Karpas-422 (cell line): ENCODE results near the gene USP26. TPM values are rescaled to one million over a fixed set of nuclear protein-coding genes. Genes with fewer than 3 reads are reported as not detected.
"Not testable (repeated sequence)": the region's sequence is repeated elsewhere in the genome, so short reads cannot be mapped to it uniquely, and the experiment has no call there.

Source experiments
- DNase-seq: peaks from one replicate; pipeline ENCODE4 v3.0.0-alpha.2; 2015
- H2AFZ ChIP-seq: fragments of 200-600 bp; sonication (generic); 2 replicates; pipeline ENCODE4 v1.6.1; 2014; ENCODE audit warnings: antibody characterized with exemption, low read length, mixed read lengths
- H3K27ac ChIP-seq: fragments of 200-600 bp; sonication (generic); 2 replicates; pipeline ENCODE4 v1.5.1; 2014; ENCODE audit warnings: mild to moderate bottlenecking, low read length, moderate library complexity
- H3K27me3 ChIP-seq: fragments of 200-600 bp; sonication (generic); 2 replicates; pipeline ENCODE4 v1.6.1; 2014; ENCODE audit warnings: low read length, mixed read lengths
- H3K36me3 ChIP-seq: fragments of 200-600 bp; sonication (generic); 2 replicates; pipeline ENCODE4 v1.6.1; 2014; ENCODE audit warnings: low read length, mixed read lengths; ENCODE audit not compliant: insufficient read depth
- H3K4me1 ChIP-seq: fragments of 200-600 bp; sonication (generic); 2 replicates; pipeline ENCODE4 v1.6.1; 2014; ENCODE audit warnings: mild to moderate bottlenecking, low read length, mixed read lengths
- H3K4me2 ChIP-seq: fragments of 200-600 bp; sonication (generic); 2 replicates; pipeline ENCODE4 v1.6.1; 2014; ENCODE audit warnings: low read length, low read depth, mild to moderate bottlenecking; ENCODE audit not compliant: poor library complexity, severe bottlenecking
- H3K4me3 ChIP-seq: fragments of 200-600 bp; sonication (generic); 2 replicates; pipeline ENCODE4 v1.5.1; 2014; ENCODE audit warnings: mild to moderate bottlenecking, antibody characterized with exemption, low read length, mixed read lengths
- H3K79me2 ChIP-seq: fragments of 200-600 bp; sonication (generic); 2 replicates; pipeline ENCODE4 v1.6.1; 2014; ENCODE audit warnings: mild to moderate bottlenecking, low read length, mixed read lengths
- H3K9ac ChIP-seq: fragments of 200-600 bp; sonication (generic); 2 replicates; pipeline ENCODE4 v1.6.0; 2014; ENCODE audit warnings: low read length
- H3K9me2 ChIP-seq: fragments of 200-600 bp; sonication (generic), shearing (Covaris generic); replicated peaks from 2 replicates; pipeline ENCODE4 v1.6.0; 2014; ENCODE audit warnings: mild to moderate bottlenecking, low read length, moderate library complexity; ENCODE audit not compliant: insufficient read depth
- H3K9me3 ChIP-seq: fragments of 300-700, 200-600 bp; sonication (generic); 2 replicates; pipeline ENCODE4 v1.6.1; 2014; ENCODE audit warnings: low read length, mixed read lengths
- H4K20me1 ChIP-seq: fragments of 200-600 bp; sonication (generic); 2 replicates; pipeline ENCODE4 v1.6.1; 2014; ENCODE audit warnings: mild to moderate bottlenecking, antibody characterized with exemption, low read length, low read depth; ENCODE audit not compliant: insufficient read depth
- total RNA-seq: library from RNA; depleted of rRNA; stranded (reverse); fragments of >200 nt; shearing (Covaris generic); gene quantifications from 2 replicates; pipeline ENCODE4 v1.2.3, GENCODE V29; 2014; ENCODE audit warnings: low replicate concordance

Gene USP26
- total RNA-seq, 1 experiment from 2014 or later = not detected

DNA sequence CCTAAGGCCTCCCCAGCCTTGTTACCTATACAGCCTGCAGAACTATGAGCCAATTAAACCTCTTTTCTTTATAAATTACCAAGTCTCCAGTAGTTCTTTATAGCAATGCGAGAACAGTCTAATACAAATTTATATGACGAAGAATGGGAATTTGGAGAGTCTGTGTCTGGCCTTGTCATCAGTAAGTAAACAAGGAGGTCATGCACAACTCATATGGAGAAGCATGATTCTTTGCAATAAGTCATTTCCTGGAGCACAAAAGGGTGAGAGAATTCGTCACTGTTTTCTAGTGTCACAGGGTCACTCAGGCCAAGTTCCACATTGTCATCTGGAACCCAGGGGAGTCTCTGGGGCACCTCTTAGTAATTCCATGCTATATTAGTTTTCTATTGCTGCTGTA is 89.5 kb downstream of the USP26 start:
- H3K36me3 ChIP-seq = no peaks in the 10 kb centered on the region
- no peak overlapping the region for H3K27ac ChIP-seq
- no peak for DNase-seq
- no peak overlapping the region for H3K4me3 ChIP-seq
- no peaks in the 10 kb centered on the region for H3K27me3 ChIP-seq
- H3K79me2 ChIP-seq = no peaks in the 10 kb centered on the region
- no peaks in the 10 kb centered on the region for H3K9me3 ChIP-seq
- H4K20me1 ChIP-seq = no peaks in the 10 kb centered on the region
- no peak overlapping the region for H3K9ac ChIP-seq
- H3K9me2 ChIP-seq = no peaks in the 10 kb centered on the region
- H3K4me1 ChIP-seq = no peaks in the 10 kb centered on the region
- no peak overlapping the region for H3K4me2 ChIP-seq
- no peak overlapping the region for H2AFZ ChIP-seq

DNA sequence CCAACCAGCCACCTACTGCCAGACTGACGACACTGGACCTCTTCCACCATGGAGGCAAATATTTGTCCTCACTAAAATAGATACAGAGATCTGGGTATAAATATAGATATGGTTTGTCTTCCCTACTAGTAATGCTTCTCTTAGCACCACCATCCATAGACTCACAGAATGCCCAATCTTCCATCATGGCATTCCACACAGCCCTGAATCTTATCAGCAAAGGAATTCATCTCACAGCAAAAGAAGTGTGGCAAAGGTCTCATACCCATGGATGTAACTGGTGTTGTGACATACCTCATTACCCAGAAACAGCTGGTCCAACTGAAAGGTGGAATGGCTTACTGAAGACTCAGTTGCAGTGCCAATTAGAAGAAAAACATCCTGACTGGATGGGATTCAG is 91.3 kb downstream of the USP26 start:
- Histone ChIP-seq H3K27me3 (no peaks in the 10 kb centered on the region), H3K9me3 (no peaks in the 10 kb centered on the region), H2AFZ (no peak overlapping the region), H3K9me2 (no peaks in the 10 kb centered on the region), H3K27ac (no peak overlapping the region), H3K4me3 (no peak overlapping the region), H3K36me3 (no peaks in the 10 kb centered on the region), H3K79me2 (no peaks in the 10 kb centered on the region), H3K4me2 (no peak overlapping the region), H3K4me1 (no peaks in the 10 kb centered on the region), H3K9ac (no peak overlapping the region), H4K20me1 (no peaks in the 10 kb centered on the region)
- DNase-seq = no peak

DNA sequence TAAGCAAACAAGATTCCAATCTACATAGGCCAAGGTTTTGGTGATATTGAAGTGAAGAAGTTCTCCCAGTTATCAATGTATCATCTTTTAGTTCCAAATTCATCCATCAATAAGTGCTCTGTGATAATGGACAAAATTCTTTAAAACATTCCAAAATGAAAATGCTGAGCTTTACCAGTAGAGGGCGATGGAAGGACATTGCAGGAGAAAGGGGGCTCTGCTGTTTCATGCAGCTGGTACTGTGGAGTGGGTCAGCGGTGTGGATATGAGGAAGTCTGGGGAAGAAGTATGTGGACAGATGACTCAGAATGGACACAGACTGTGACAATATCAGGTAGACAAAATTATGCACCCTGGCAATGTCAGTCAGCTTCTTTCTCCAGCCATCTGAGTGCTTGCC is 91.9 kb downstream of the USP26 start:
- Histone ChIP-seq H3K79me2 (no peaks in the 10 kb centered on the region), H4K20me1 (no peaks in the 10 kb centered on the region), H3K9me3 (no peaks in the 10 kb centered on the region), H3K4me1 (no peaks in the 10 kb centered on the region), H3K4me3 (no peak overlapping the region), H2AFZ (no peak overlapping the region), H3K27me3 (no peaks in the 10 kb centered on the region), H3K36me3 (no peaks in the 10 kb centered on the region), H3K9ac (no peak overlapping the region), H3K9me2 (no peaks in the 10 kb centered on the region), H3K27ac (no peak overlapping the region), H3K4me2 (no peak overlapping the region)
- DNase-seq = peak; percentile 69

DNA sequence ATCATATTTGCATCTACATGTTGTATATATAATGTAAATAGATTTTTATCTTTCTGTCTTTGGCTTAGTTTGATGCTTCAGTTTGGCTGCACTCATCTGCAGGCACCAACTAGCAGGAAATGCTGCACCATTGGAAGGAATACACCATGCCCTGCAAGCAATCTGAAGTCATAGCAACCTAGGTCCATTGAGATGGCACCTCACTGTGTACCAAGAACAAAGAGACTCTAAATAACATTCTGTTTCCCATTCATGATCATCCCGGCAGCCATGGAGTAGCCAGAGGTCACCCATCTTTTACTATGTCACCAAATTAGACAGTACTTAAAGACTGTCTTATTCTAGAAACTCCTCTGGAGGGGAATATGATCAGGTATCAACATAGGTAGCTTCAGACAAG is 97.7 kb downstream of the USP26 start:
- Histone ChIP-seq H3K4me1 (no peaks in the 10 kb centered on the region), H4K20me1 (no peaks in the 10 kb centered on the region), H3K27me3 (no peaks in the 10 kb centered on the region), H3K4me2 (no peak overlapping the region), H3K36me3 (no peaks in the 10 kb centered on the region), H2AFZ (no peak overlapping the region), H3K79me2 (no peaks in the 10 kb centered on the region), H3K27ac (no peak overlapping the region), H3K9ac (no peak overlapping the region), H3K9me3 (no peaks in the 10 kb centered on the region), H3K4me3 (no peak overlapping the region), H3K9me2 (no peaks in the 10 kb centered on the region)
- no peak for DNase-seq

DNA sequence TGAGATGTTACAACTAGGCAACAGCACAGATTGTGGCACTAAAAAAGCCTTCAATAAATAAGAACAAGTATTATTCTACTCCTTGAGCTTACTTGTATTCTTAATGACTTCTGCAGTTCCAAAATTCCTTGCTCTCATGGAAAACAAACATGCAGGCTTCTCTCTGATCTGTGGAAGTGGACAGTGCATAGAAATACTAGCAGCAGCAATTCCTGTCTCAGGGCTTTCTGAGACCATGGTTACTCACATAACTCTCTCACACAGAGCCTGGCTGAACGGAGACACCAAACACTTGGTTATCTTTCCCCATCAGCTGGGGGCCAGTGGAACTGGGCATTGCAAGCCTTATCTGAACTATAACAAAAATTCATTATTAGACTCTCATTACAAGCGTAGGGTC is 106.1 kb downstream of the USP26 start:
- no peak for DNase-seq
- Histone ChIP-seq H2AFZ (no peak overlapping the region), H3K9ac (no peak overlapping the region), H3K9me2 (no peaks in the 10 kb centered on the region), H3K4me3 (no peak overlapping the region), H3K79me2 (no peaks in the 10 kb centered on the region), H3K9me3 (no peaks in the 10 kb centered on the region), H3K4me2 (no peak overlapping the region), H4K20me1 (no peaks in the 10 kb centered on the region), H3K4me1 (no peaks in the 10 kb centered on the region), H3K36me3 (no peaks in the 10 kb centered on the region), H3K27me3 (no peaks in the 10 kb centered on the region), H3K27ac (no peak overlapping the region)

DNA sequence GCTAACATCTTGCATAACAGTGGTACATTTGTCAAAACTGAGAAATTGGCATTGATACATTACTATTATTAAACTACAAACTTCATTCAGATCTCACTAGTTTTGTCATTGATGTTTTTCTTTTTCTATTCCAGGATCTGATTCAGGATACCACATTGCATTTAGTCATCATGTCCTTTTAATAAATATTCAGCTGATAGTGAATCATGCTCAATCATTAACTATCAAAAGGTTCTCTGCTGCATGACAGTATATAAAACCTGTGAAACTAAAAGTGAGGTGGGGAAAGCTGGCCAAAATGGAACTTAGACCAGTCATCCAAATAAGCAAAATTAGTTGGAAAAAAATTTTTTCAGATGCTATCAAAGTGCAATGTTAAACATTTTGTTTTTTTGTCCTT is 110.4 kb downstream of the USP26 start:
- Histone ChIP-seq H3K4me1 (no peaks in the 10 kb centered on the region), H3K9me2 (no peaks in the 10 kb centered on the region), H3K4me3 (no peak overlapping the region), H3K4me2 (no peak overlapping the region), H3K9me3 (no peaks in the 10 kb centered on the region), H3K36me3 (no peaks in the 10 kb centered on the region), H4K20me1 (no peaks in the 10 kb centered on the region), H3K9ac (no peak overlapping the region), H3K27ac (no peak overlapping the region), H2AFZ (no peak overlapping the region), H3K79me2 (no peaks in the 10 kb centered on the region), H3K27me3 (no peaks in the 10 kb centered on the region)
- DNase-seq = no peak

DNA sequence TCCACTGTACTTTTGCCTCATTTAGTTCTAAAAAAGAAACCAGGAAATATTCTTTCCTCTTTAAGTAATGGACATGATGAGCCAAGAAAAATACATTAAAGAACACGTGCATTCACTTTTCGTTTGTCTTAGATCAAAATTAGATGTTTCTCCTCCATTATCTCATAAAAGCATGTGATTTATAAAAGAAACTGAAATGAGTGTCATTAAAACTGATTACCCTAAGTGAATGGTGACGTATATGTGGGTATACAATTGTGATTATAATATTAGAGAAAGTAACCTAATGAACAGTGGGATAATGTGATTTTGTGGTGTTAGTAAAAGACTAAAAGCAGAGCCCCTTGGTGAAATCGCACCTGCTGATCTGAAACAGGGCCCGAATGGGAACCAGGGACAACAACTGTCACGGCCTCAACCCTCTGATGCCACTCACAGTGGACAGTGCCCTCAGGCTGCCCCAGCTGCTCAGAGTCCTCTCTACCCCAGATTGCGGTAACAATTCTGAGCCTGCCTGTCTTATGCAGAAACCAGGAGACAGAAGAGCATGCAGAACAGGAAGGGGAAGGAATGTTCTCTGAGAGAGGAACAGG is 112.8 kb downstream of the USP26 start:
- H3K4me1 ChIP-seq = no peaks in the 10 kb centered on the region
- H3K4me2 ChIP-seq = no peak overlapping the region
- no peaks in the 10 kb centered on the region for H3K9me2 ChIP-seq
- H3K9ac ChIP-seq = no peak overlapping the region
- no peaks in the 10 kb centered on the region for H3K27me3 ChIP-seq
- no peaks in the 10 kb centered on the region for H3K36me3 ChIP-seq
- H3K4me3 ChIP-seq = no peak overlapping the region
- no peak overlapping the region for H2AFZ ChIP-seq
- H4K20me1 ChIP-seq = no peaks in the 10 kb centered on the region
- DNase-seq = no peak
- H3K9me3 ChIP-seq = no peaks in the 10 kb centered on the region
- no peak overlapping the region for H3K27ac ChIP-seq
- H3K79me2 ChIP-seq = no peaks in the 10 kb centered on the region

DNA sequence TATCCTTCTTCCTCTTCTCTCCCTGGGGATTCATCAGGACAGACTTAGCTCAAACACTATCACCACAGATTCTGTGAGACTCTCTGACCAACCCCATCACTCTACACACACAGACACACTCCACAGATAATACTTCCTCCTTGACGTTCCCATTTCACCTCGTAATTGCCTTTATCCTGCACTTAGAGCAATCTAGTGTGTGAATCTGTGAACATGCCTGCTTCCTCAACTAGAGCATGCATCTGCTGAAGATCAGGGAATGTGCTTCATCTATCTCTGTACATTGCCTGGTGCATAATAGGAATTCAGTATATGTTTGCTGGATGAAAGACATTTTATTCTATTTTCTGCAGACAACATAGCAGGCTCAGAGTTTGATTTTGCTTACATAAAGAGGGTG is 113.4 kb downstream of the USP26 start:
- Histone ChIP-seq H3K4me1 (no peaks in the 10 kb centered on the region), H3K9me2 (no peaks in the 10 kb centered on the region), H3K4me2 (no peak overlapping the region), H3K9me3 (no peaks in the 10 kb centered on the region), H3K36me3 (no peaks in the 10 kb centered on the region), H3K9ac (no peak overlapping the region), H2AFZ (no peak overlapping the region), H3K27ac (no peak overlapping the region), H3K27me3 (no peaks in the 10 kb centered on the region), H3K4me3 (no peak overlapping the region), H3K79me2 (no peaks in the 10 kb centered on the region), H4K20me1 (no peaks in the 10 kb centered on the region)
- no peak for DNase-seq

DNA sequence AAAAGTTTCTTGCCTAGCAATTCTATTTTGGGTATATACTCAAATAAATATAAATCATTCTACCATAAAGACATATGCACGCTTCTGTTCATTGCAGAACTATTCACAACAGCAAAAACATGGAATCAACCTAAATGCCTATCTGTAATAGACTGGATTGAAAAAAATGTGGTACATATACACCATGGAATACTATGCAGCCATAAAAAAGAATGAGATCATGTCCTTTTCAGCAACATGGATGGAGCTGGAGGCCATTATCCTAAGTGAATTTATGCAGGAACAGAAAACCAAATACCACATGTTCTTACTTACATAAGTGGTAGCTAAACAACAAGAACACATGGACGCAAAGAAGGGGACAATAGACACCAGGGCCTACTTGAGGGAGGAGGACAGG is 116.9 kb downstream of the USP26 start:
- DNase-seq, H3K4me3 ChIP-seq, H3K79me2 ChIP-seq, H3K9me2 ChIP-seq, H3K36me3 ChIP-seq, H3K9ac ChIP-seq, H3K27me3 ChIP-seq, H3K4me2 ChIP-seq, H3K9me3 ChIP-seq, H4K20me1 ChIP-seq, H3K4me1 ChIP-seq, H3K27ac ChIP-seq, H2AFZ ChIP-seq: not testable (repeated sequence)
